CD4-positive, alpha-beta T cell treated with Interferon gamma for 1 hour (primary cell): ENCODE measurements around the gene TENT4B.
A peak's percentile ranks its signal among the peaks of the same experiment; 100 is the strongest.
"Not testable (repeated sequence)": the region's sequence is repeated elsewhere in the genome, so short reads cannot be mapped to it uniquely, and the experiment has no call there.

ENCODE experiments used
- DNase-seq: peaks from one replicate; pipeline ENCODE4 v3.0.0-alpha.2; 2020

TENT4B gene

GRCh38 chr16:50152807-50153595 lies at the start of gene TENT4B:
Gene TENT4B (plus strand): TSS chr16:50153306. CDS start chr16:50153622, 316 bp downstream.
- DNase-seq, result peak; percentile 88

- DNase-seq, result peak; percentile 5
Measured at GRCh38 chr16:50103764-50104163, 49.3 kb upstream of the TENT4B start.

- no peak for DNase-seq
Measured at GRCh38 chr16:50114357-50115129, 38.6 kb upstream of the TENT4B start.

GRCh38 chr16:50120711-50121110 lies 32.4 kb upstream of the TENT4B start:
- DNase-seq, result no peak

GRCh38 chr16:50121278-50121677 lies 31.8 kb upstream of the TENT4B start:
- DNase-seq, result no peak

- DNase-seq, result peak; percentile 7
Measured at GRCh38 chr16:50121721-50122445, 31.2 kb upstream of the TENT4B start.

GRCh38 chr16:50123417-50123816 lies 29.7 kb upstream of the TENT4B start:
- no peak for DNase-seq

- no peak for DNase-seq
Measured at GRCh38 chr16:50124769-50125168, 28.3 kb upstream of the TENT4B start.

GRCh38 chr16:50126183-50126582 lies 26.9 kb upstream of the TENT4B start:
- no peak for DNase-seq

GRCh38 chr16:50132571-50132970 lies 20.5 kb upstream of the TENT4B start:
- DNase-seq, result not testable (repeated sequence)

- no peak for DNase-seq
Measured at GRCh38 chr16:50133214-50133613, 19.9 kb upstream of the TENT4B start.

GRCh38 chr16:50136399-50136798 lies 16.7 kb upstream of the TENT4B start:
- DNase-seq, result no peak

GRCh38 chr16:50137268-50137667 lies 15.8 kb upstream of the TENT4B start:
- no peak for DNase-seq

- DNase-seq, result no peak
Measured at GRCh38 chr16:50139580-50139979, 13.5 kb upstream of the TENT4B start.

- DNase-seq, result no peak
Measured at GRCh38 chr16:50144211-50144610, 8.9 kb upstream of the TENT4B start.

- no peak for DNase-seq
Measured at GRCh38 chr16:50146479-50147435, 6.3 kb upstream of the TENT4B start.

- no peak for DNase-seq
Measured at GRCh38 chr16:50151322-50151721, 1.8 kb upstream of the TENT4B start.

GRCh38 chr16:50151756-50152155 lies 1.4 kb upstream of the TENT4B start:
- no peak for DNase-seq

GRCh38 chr16:50152351-50152806 lies 727 bp upstream of the TENT4B start:
- DNase-seq, result peak; percentile 63

GRCh38 chr16:50153596-50154419 lies 702 bp downstream of the TENT4B start:
- peak; percentile 18 for DNase-seq

- DNase-seq, result no peak
Measured at GRCh38 chr16:50154420-50154950, 1.4 kb downstream of the TENT4B start.
